Measurements from ENCODE around the gene SRGAP1. TPM values are rescaled to one million over a fixed set of nuclear protein-coding genes. Genes with fewer than 3 reads are reported as not detected.

Gene SRGAP1
- total and polyA plus RNA-seq, 2 donors from 2014 or later, result 1.8 to 13.5 TPM

DNA sequence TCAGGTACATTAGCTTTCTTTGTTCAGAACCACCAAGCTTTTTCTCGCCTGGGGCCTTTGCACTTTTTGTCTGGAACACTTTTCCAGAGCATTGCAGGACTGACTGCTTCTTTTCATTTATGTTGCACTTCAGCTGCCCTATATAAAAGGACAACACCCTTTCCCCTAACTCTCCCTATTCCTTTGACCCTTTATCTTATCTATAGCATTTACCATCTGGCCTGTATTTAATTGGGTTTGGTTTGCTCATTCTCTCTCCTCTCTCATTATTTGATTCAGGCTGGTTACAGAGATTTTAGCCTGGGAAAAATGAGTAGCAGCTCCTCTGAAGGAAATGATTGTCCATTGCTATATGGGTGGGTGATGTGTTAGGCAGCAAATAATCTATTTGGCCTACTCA is 212.2 kb downstream of the SRGAP1 start:
- FAIRE-seq (no peak), DNase-seq (no peak)
- intact Hi-C loops (cut with DNase I), result no loop called here
- Histone ChIP-seq H3K4me3 (ENCODE audit: low read length in 3 of 3) (no peak overlapping the region), H3K27ac (ENCODE audit: low read depth in 2 of 2, low read length in 2 of 2) (no peak overlapping the region), H3K9ac (ENCODE audit: low read length in 3 of 3) (no peak overlapping the region), H3K9me3 (ENCODE audit: control insufficient read depth in 2 of 3, insufficient read depth in 1 of 3, low read length in 3 of 3) (no peaks in the 10 kb centered on the region), H3K4me1 (ENCODE audit: control insufficient read depth in 2 of 3, insufficient read depth in 2 of 3, low read depth in 1 of 3, low read length in 3 of 3) (no peaks in the 10 kb centered on the region), H3K36me3 (ENCODE audit: control insufficient read depth in 2 of 3, insufficient read depth in 3 of 3, low read length in 3 of 3) (no peaks in the 10 kb centered on the region), H3K27me3 (ENCODE audit: control insufficient read depth, insufficient read depth, low read length) (no peaks in the 10 kb centered on the region)
- TF ChIP-seq, protein P1, sequence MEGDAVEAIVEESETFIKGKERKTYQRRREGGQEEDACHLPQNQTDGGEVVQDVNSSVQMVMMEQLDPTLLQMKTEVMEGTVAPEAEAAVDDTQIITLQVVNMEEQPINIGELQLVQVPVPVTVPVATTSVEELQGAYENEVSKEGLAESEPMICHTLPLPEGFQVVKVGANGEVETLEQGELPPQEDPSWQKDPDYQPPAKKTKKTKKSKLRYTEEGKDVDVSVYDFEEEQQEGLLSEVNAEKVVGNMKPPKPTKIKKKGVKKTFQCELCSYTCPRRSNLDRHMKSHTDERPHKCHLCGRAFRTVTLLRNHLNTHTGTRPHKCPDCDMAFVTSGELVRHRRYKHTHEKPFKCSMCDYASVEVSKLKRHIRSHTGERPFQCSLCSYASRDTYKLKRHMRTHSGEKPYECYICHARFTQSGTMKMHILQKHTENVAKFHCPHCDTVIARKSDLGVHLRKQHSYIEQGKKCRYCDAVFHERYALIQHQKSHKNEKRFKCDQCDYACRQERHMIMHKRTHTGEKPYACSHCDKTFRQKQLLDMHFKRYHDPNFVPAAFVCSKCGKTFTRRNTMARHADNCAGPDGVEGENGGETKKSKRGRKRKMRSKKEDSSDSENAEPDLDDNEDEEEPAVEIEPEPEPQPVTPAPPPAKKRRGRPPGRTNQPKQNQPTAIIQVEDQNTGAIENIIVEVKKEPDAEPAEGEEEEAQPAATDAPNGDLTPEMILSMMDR (IDR thresholded peaks at IDR 0.05; ENCODE audit: borderline replicate concordance, extremely low read depth, insufficient read depth), result no peak

DNA sequence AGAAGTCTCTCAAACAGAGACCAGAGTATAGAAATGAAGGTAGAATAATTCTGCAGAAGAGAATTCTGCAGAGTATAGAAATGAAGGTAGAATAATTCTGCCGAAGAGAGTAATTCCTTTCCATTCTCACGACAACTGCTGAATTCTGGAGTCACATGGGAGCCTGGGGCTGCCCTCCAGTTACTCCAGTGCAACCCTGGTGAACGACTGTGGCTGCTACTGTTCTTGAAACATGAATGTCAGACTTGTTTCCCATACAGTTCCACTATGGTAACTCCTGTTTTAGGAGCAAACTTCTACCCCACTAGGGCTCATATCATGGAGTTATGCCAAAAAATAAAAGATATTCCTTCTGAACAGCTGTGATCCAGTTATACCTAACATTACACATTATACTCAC is 213.2 kb downstream of the SRGAP1 start:
- DNase-seq (no peak), FAIRE-seq (no peak)
- H3K27me3 ChIP-seq (ENCODE audit: control insufficient read depth, insufficient read depth, low read length), result no peaks in the 10 kb centered on the region
- H3K4me1 ChIP-seq (ENCODE audit: control insufficient read depth in 2 of 3, insufficient read depth in 2 of 3, low read depth in 1 of 3, low read length in 3 of 3), result no peaks in the 10 kb centered on the region
- H3K27ac ChIP-seq (ENCODE audit: low read depth in 2 of 2, low read length in 2 of 2), result no peak overlapping the region
- H3K4me3 ChIP-seq (ENCODE audit: low read length in 3 of 3), result no peak overlapping the region
- TF ChIP-seq, protein P1 (IDR thresholded peaks at IDR 0.05; ENCODE audit: borderline replicate concordance, extremely low read depth, insufficient read depth), result no peak
- intact Hi-C loops (cut with DNase I), result no loop called here
- no peak overlapping the region for H3K9ac ChIP-seq (ENCODE audit: low read length in 3 of 3)
- no peaks in the 10 kb centered on the region for H3K36me3 ChIP-seq (ENCODE audit: control insufficient read depth in 2 of 3, insufficient read depth in 3 of 3, low read length in 3 of 3)
- no peaks in the 10 kb centered on the region for H3K9me3 ChIP-seq (ENCODE audit: control insufficient read depth in 2 of 3, insufficient read depth in 1 of 3, low read length in 3 of 3)

DNA sequence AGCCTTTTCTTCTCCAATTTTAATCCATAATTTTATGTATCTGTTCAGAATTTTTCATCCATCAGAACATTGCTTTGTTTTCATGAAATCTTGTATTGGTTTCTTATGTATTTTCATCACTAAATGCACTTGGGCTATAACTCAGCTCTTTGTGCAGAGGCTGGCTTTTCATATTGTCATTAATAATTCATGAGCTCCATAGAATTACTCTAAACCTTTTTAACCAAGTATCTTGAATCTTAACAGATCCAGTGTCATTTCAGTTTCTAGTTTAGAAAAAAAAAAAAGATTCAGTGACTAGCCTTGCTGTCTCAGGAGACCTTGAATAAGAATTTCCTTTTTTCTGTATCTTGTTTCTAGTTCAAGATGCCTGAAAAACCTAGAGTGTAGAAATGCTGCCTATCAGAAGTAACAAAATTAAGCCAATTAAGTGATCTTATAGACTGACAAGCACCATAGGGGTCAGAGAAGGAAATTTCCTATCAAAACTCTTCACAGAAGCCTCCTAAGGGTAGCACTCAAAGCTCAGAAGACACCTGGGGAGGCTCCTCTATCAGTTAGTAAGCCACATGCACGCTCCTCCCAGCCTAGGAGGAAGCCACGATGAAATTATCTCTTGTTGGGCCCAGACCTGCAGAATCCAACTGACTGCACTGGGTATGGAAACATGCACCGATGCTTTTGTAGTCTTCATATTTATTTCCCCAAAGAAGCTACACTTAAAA is 214.2 kb downstream of the SRGAP1 start:
- intact Hi-C loops (cut with DNase I), result no loop called here
- no peaks in the 10 kb centered on the region for H3K9me3 ChIP-seq (ENCODE audit: control insufficient read depth in 2 of 3, insufficient read depth in 1 of 3, low read length in 3 of 3)
- no peak overlapping the region for H3K27ac ChIP-seq (ENCODE audit: low read depth in 2 of 2, low read length in 2 of 2)
- TF ChIP-seq, protein P1 (IDR thresholded peaks at IDR 0.05; ENCODE audit: borderline replicate concordance, extremely low read depth, insufficient read depth), result no peak
- H3K27me3 ChIP-seq (ENCODE audit: control insufficient read depth, insufficient read depth, low read length), result no peaks in the 10 kb centered on the region
- no peak for DNase-seq
- FAIRE-seq, result no peak
- no peaks in the 10 kb centered on the region for H3K36me3 ChIP-seq (ENCODE audit: control insufficient read depth in 2 of 3, insufficient read depth in 3 of 3, low read length in 3 of 3)
- H3K9ac ChIP-seq (ENCODE audit: low read length in 3 of 3), result no peak overlapping the region
- H3K4me1 ChIP-seq (ENCODE audit: control insufficient read depth in 2 of 3, insufficient read depth in 2 of 3, low read depth in 1 of 3, low read length in 3 of 3), result no peaks in the 10 kb centered on the region
- H3K4me3 ChIP-seq (ENCODE audit: low read length in 3 of 3), result no peak overlapping the region

DNA sequence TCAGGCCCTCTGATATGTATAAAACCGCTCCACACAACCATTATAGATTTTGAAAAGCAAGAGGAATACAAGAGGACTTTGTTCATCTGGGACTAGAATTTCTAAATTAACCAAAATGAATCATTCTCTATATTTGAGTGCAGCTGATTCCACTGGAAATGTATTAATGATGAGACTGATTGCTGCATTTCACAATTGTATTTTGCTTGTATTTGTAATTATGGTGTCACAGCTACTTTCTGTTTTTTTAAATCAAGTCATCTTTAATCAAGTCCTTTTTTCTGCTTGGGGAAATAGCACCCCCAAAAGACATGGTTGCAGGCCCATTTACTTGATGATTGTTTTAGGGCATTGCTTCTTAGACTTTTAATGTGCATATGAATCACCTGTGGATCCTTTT is 215.2 kb downstream of the SRGAP1 start:
- DNase-seq (no peak), FAIRE-seq (no peak)
- no peak overlapping the region for H3K27ac ChIP-seq (ENCODE audit: low read depth in 2 of 2, low read length in 2 of 2)
- H3K4me3 ChIP-seq (ENCODE audit: low read length in 3 of 3), result no peak overlapping the region
- H3K4me1 ChIP-seq (ENCODE audit: control insufficient read depth in 2 of 3, insufficient read depth in 2 of 3, low read depth in 1 of 3, low read length in 3 of 3), result no peaks in the 10 kb centered on the region
- no peaks in the 10 kb centered on the region for H3K9me3 ChIP-seq (ENCODE audit: control insufficient read depth in 2 of 3, insufficient read depth in 1 of 3, low read length in 3 of 3)
- H3K9ac ChIP-seq (ENCODE audit: low read length in 3 of 3), result no peak overlapping the region
- intact Hi-C loops (cut with DNase I), result no loop called here
- H3K36me3 ChIP-seq (ENCODE audit: control insufficient read depth in 2 of 3, insufficient read depth in 3 of 3, low read length in 3 of 3), result no peaks in the 10 kb centered on the region
- H3K27me3 ChIP-seq (ENCODE audit: control insufficient read depth, insufficient read depth, low read length), result no peaks in the 10 kb centered on the region
- TF ChIP-seq, protein P1 (IDR thresholded peaks at IDR 0.05; ENCODE audit: borderline replicate concordance, extremely low read depth, insufficient read depth), result no peak

Data from kidney (tissue), 14 donors.